Body of pancreas (tissue), 4 donors: ENCODE results near the gene PLPP2.

Experiments
- POLR2A ChIP-seq, 3 donors: fragments of 450-650 bp; IDR thresholded peaks; one replicate each; pipeline ENCODE4 v1.6.1; 2016; ENCODE audit warnings: antibody characterized with exemption in 3 of 3, mild to moderate bottlenecking in 2 of 3
- TF ChIP-seq, protein P1 (sequence below), 7 experiments: fragments of 450-650 bp in 4 of 7; fragments of 200-600 bp in 3 of 7; sonication (generic) in 3 of 7; IDR thresholded peaks; one replicate each; pipeline ENCODE4 v1.5.1; 2016 to 2019; ENCODE audit warnings: antibody characterized with exemption in 7 of 7

DNA sequence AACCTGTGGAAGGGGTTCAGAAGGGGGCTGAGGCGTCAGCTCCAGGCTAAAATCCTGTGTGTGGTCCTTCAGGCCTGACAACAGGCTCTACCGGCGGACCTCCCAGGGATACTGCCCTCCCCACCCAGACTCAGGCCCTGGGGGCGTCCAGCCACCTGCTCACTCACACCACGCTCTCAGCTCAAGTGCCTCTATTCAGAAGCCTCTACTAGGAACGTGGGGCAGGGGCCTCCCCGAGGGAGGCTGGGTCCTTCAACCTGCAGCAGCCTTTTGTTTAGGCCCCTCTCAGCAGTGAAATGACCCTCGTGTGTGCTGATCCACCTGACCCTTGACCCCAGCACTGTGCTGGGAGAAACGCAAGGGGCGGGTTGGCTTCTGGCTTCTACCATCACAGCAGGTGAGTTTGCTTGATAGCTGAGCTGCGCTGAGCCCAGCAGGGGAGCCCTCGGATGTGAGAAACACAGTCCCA is 10.6 kb downstream of the PLPP2 start:
- TF ChIP-seq, protein P1, sequence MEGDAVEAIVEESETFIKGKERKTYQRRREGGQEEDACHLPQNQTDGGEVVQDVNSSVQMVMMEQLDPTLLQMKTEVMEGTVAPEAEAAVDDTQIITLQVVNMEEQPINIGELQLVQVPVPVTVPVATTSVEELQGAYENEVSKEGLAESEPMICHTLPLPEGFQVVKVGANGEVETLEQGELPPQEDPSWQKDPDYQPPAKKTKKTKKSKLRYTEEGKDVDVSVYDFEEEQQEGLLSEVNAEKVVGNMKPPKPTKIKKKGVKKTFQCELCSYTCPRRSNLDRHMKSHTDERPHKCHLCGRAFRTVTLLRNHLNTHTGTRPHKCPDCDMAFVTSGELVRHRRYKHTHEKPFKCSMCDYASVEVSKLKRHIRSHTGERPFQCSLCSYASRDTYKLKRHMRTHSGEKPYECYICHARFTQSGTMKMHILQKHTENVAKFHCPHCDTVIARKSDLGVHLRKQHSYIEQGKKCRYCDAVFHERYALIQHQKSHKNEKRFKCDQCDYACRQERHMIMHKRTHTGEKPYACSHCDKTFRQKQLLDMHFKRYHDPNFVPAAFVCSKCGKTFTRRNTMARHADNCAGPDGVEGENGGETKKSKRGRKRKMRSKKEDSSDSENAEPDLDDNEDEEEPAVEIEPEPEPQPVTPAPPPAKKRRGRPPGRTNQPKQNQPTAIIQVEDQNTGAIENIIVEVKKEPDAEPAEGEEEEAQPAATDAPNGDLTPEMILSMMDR (IDR thresholded peaks at IDR 0.05), result no peak
- no peak for TF ChIP-seq POLR2A (IDR thresholded peaks at IDR 0.05)
